Thyroid gland (tissue), 4 donors: Measurements from ENCODE around the gene OCA2.

Experiments used
- POLR2A ChIP-seq, 2 donors: fragments of 450-650 bp; IDR thresholded peaks; one replicate each; pipeline ENCODE4 v1.6.1; 2017; ENCODE audit warnings: antibody characterized with exemption in 2 of 2, mild to moderate bottlenecking in 2 of 2, moderate library complexity in 1 of 2
- TF ChIP-seq, protein P1 (sequence below), 6 experiments: fragments of 200-600 bp in 3 of 6; fragments of 450-650 bp in 3 of 6; sonication (generic) in 3 of 6; IDR thresholded peaks; one replicate each; pipeline ENCODE4 v1.5.1; 2016 to 2019; ENCODE audit warnings: antibody characterized with exemption in 6 of 6, mild to moderate bottlenecking in 2 of 6, inconsistent platforms in 1 of 6, moderate library complexity in 1 of 6

GRCh38 chr15:27853624-27854455 lies 245.3 kb downstream of the OCA2 start:
- TF ChIP-seq, protein P1, sequence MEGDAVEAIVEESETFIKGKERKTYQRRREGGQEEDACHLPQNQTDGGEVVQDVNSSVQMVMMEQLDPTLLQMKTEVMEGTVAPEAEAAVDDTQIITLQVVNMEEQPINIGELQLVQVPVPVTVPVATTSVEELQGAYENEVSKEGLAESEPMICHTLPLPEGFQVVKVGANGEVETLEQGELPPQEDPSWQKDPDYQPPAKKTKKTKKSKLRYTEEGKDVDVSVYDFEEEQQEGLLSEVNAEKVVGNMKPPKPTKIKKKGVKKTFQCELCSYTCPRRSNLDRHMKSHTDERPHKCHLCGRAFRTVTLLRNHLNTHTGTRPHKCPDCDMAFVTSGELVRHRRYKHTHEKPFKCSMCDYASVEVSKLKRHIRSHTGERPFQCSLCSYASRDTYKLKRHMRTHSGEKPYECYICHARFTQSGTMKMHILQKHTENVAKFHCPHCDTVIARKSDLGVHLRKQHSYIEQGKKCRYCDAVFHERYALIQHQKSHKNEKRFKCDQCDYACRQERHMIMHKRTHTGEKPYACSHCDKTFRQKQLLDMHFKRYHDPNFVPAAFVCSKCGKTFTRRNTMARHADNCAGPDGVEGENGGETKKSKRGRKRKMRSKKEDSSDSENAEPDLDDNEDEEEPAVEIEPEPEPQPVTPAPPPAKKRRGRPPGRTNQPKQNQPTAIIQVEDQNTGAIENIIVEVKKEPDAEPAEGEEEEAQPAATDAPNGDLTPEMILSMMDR (IDR thresholded peaks at IDR 0.05) = no peak
- no peak for TF ChIP-seq POLR2A (IDR thresholded peaks at IDR 0.05)
